GM23338 (cell line): Measurements from ENCODE around the gene ADAMTS20. TPM values are rescaled to one million over a fixed set of nuclear protein-coding genes. Genes with fewer than 3 reads are reported as not detected.

Source experiments
- ATAC-seq: fragments of 200-7000 bp; cut with Tn5 transposase; 3 replicates; pipeline ENCODE4 v1.9.1; 2020
- DNase-seq: peaks from one replicate; pipeline ENCODE4 v3.0.0-alpha.2; 2015; ENCODE audit warnings: low spot score
- H2AFZ ChIP-seq: fragments of 200-600 bp; sonication (generic); 2 replicates; pipeline ENCODE4 v1.8.0; 2016; ENCODE audit warnings: antibody characterized with exemption, mild to moderate bottlenecking, moderate library complexity
- H3F3A ChIP-seq: fragments of 200-600 bp; sonication (generic); replicated peaks from 2 replicates; pipeline ENCODE4 v1.8.0; 2017; ENCODE audit warnings: antibody characterized with exemption, mixed run types, low read depth
- H3K27ac ChIP-seq: fragments of 200-600 bp; sonication (generic); 2 replicates; pipeline ENCODE4 v1.6.1; 2016; ENCODE audit warnings: low read depth
- H3K27me3 ChIP-seq: fragments of 200-600 bp; sonication (generic); 2 replicates; pipeline ENCODE4 v1.8.0; 2016; ENCODE audit warnings: mild to moderate bottlenecking, mixed run types, moderate library complexity; ENCODE audit not compliant: insufficient read depth
- H3K36me3 ChIP-seq: fragments of 200-600 bp; sonication (generic); 2 replicates; pipeline ENCODE4 v1.8.0; 2016; ENCODE audit warnings: mild to moderate bottlenecking; ENCODE audit not compliant: insufficient read depth
- H3K4me1 ChIP-seq: fragments of 200-600 bp; sonication (generic); 2 replicates; pipeline ENCODE4 v1.8.0; 2016; ENCODE audit warnings: mild to moderate bottlenecking, moderate library complexity; ENCODE audit not compliant: insufficient read depth
- H3K4me2 ChIP-seq: fragments of 200-600 bp; sonication (generic); 2 replicates; pipeline ENCODE4 v1.7.1; 2017; ENCODE audit warnings: mixed run types
- H3K4me3 ChIP-seq: fragments of 200-600 bp; sonication (generic); 2 replicates; pipeline ENCODE4 v1.6.1; 2016; ENCODE audit warnings: mixed run types
- H3K79me2 ChIP-seq: fragments of 200-600 bp; sonication (generic); replicated peaks from 2 replicates; pipeline ENCODE4 v1.8.0; 2017; ENCODE audit warnings: mild to moderate bottlenecking; ENCODE audit not compliant: insufficient read depth
- H3K9me2 ChIP-seq: fragments of 200-600 bp; sonication (generic); 2 replicates; pipeline ENCODE4 v1.8.0; 2017; ENCODE audit not compliant: insufficient read depth
- H4K20me1 ChIP-seq: fragments of 200-600 bp; sonication (generic); replicated peaks from 2 replicates; pipeline ENCODE4 v1.8.0; 2017; ENCODE audit warnings: mild to moderate bottlenecking; ENCODE audit not compliant: insufficient read depth
- H3K27ac Mint-ChIP-seq: 2 replicates; pipeline ENCODE4 v1.8.0; 2020; ENCODE audit warnings: inconsistent platforms, mild to moderate bottlenecking, moderate library complexity, mixed read lengths
- H3K27me3 Mint-ChIP-seq: 3 replicates; pipeline ENCODE4 v1.8.0; 2022; ENCODE audit warnings: low read depth, mild to moderate bottlenecking, moderate library complexity, mixed read lengths, inconsistent platforms; ENCODE audit not compliant: insufficient read depth, poor library complexity
- H3K36me3 Mint-ChIP-seq: 3 replicates; pipeline ENCODE4 v1.8.0; 2021; ENCODE audit warnings: low read depth, mild to moderate bottlenecking, inconsistent platforms, moderate library complexity, mixed read lengths
- H3K4me1 Mint-ChIP-seq: 3 replicates; pipeline ENCODE4 v1.8.0; 2020; ENCODE audit warnings: mild to moderate bottlenecking, inconsistent platforms, mixed read lengths
- H3K4me3 Mint-ChIP-seq: 3 replicates; pipeline ENCODE4 v1.8.0; 2021; ENCODE audit warnings: moderate library complexity, mild to moderate bottlenecking, inconsistent platforms, mixed read lengths
- H3K9me3 Mint-ChIP-seq: 3 replicates; pipeline ENCODE4 v1.8.0; 2020; ENCODE audit warnings: moderate library complexity, mild to moderate bottlenecking, inconsistent platforms, mixed read lengths
- CREB1 ChIP-seq: fragments of 250-450 bp; sonication (Bioruptor Pico); IDR thresholded peaks from 2 replicates; pipeline ENCODE4 v1.5.0; 2020; ENCODE audit warnings: low read depth, mild to moderate bottlenecking, moderate library complexity
- EZH2 ChIP-seq: fragments of 200-600 bp; sonication (generic); IDR thresholded peaks from one replicate; pipeline ENCODE4 v1.8.0; 2017; ENCODE audit warnings: antibody characterized with exemption, mild to moderate bottlenecking, low read depth; ENCODE audit not compliant: unreplicated experiment
- EZH2phosphoT487 ChIP-seq: fragments of 200-600 bp; sonication (generic); IDR thresholded peaks from one replicate; pipeline ENCODE4 v1.8.1; 2018; ENCODE audit warnings: antibody characterized with exemption; ENCODE audit not compliant: unreplicated experiment
- JUNB ChIP-seq: IDR thresholded peaks from one replicate; pipeline ENCODE4 v1.6.1; 2016; ENCODE audit warnings: antibody characterized with exemption; ENCODE audit not compliant: unreplicated experiment
- NANOG ChIP-seq: IDR thresholded peaks from 2 replicates; pipeline ENCODE4 v1.6.1; 2016; ENCODE audit warnings: antibody characterized with exemption, borderline replicate concordance
- POLR2AphosphoS5 ChIP-seq: IDR thresholded peaks from 2 replicates; pipeline ENCODE4 v1.6.1; 2016; ENCODE audit warnings: antibody characterized with exemption, low read depth
- STAT1 ChIP-seq: IDR thresholded peaks from one replicate; pipeline ENCODE4 v1.6.1; 2016; ENCODE audit warnings: antibody characterized with exemption; ENCODE audit not compliant: unreplicated experiment
- ZNF114 ChIP-seq: fragments of 250-450 bp; sonication (Bioruptor Pico); IDR thresholded peaks from 2 replicates; pipeline ENCODE4 v1.5.0; 2020; ENCODE audit warnings: mild to moderate bottlenecking, moderate library complexity
- ZNF331 ChIP-seq: fragments of 250-450 bp; sonication (Bioruptor Pico); IDR thresholded peaks from 2 replicates; pipeline ENCODE4 v1.5.0; 2020; ENCODE audit warnings: low read depth, mild to moderate bottlenecking, moderate library complexity
- polyA plus RNA-seq: library from polyadenylated mRNA; unstranded; fragments of >200 nt; fragmentation: Nextera tagmentation; extraction: Ambion mirVana; gene quantifications from 2 replicates; pipeline ENCODE4 v1.2.1, GENCODE V29; 2016
- total RNA-seq: library from RNA; depleted of rRNA; stranded (reverse); fragments of >200 nt; shearing (Covaris generic); gene quantifications from 2 replicates; pipeline ENCODE4 v1.2.3, GENCODE V29; 2014
- TF ChIP-seq, protein P1 (sequence below): IDR thresholded peaks from one replicate; pipeline ENCODE4 v1.6.1; 2018; ENCODE audit warnings: antibody characterized with exemption; ENCODE audit not compliant: unreplicated experiment
- TF ChIP-seq, protein P2 (sequence below): IDR thresholded peaks from 2 replicates; pipeline ENCODE4 v1.6.1; 2016; ENCODE audit warnings: antibody characterized with exemption
- TF ChIP-seq, protein P3 (sequence below), 2 experiments: fragments of 200-600 bp in 1 of 2; sonication (generic) in 1 of 2; conservative IDR thresholded peaks; 2 replicates each; pipeline versions ENCODE4 v1.5.1 to v1.6.1; 2016 to 2017; ENCODE audit warnings: antibody characterized with exemption in 2 of 2, low read depth in 2 of 2, mild to moderate bottlenecking in 2 of 2, moderate library complexity in 1 of 2
- TF ChIP-seq, protein P4 (sequence below): fragments of 250-450 bp; sonication (Bioruptor Pico); IDR thresholded peaks from 2 replicates; pipeline ENCODE4 v1.5.0; 2020; ENCODE audit warnings: mild to moderate bottlenecking, moderate library complexity

Gene ADAMTS20
- total and polyA plus RNA-seq, 2 experiments from 2014 or later: 2.0 to 9.3 TPM

DNA sequence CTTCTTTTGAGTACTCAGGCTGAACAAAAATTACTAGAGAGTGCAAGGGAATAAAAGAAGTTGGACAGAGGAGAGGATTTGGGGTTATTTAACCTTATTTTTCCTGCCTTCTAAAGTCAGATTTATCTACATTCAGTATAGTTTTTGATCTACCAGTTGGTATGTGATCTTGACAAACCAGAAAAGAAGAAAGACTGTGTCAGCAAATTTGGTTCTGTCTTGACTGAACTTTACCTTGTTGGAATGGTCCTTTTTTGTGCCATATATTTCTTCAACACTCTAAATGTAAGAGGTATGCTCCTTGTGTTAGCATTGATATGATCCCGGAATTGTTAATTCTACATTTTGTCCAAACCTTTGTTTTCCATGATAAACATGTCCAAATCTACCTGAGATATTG is 47.7 kb upstream of the ADAMTS20 start:
- H3K79me2 ChIP-seq: no peaks in the 10 kb centered on the region

More for the DNA sequence above, 47.7 kb upstream of the ADAMTS20 start:
- H3K36me3 ChIP-seq: no peaks in the 10 kb centered on the region
- no peaks in the 10 kb centered on the region for H3K36me3 Mint-ChIP-seq
- H3K4me1 ChIP-seq: peaks cover 5% of the 10 kb centered on the region; the same call in 1 of the 2 replicates
- no peaks in the 10 kb centered on the region for H3K9me3 Mint-ChIP-seq
- no peak for ATAC-seq
- H4K20me1 ChIP-seq: no peaks in the 10 kb centered on the region
- DNase-seq: no peak
- TF ChIP-seq JUNB (no peak), EZH2phosphoT487 (no peak), STAT1 (no peak), EZH2 (no peak), ZNF331 (no peak), ZNF114 (CRISPR knock-in tag) (no peak), CREB1 (CRISPR knock-in tag) (no peak), NANOG (no peak), POLR2AphosphoS5 (no peak)
- TF ChIP-seq, protein P1, sequence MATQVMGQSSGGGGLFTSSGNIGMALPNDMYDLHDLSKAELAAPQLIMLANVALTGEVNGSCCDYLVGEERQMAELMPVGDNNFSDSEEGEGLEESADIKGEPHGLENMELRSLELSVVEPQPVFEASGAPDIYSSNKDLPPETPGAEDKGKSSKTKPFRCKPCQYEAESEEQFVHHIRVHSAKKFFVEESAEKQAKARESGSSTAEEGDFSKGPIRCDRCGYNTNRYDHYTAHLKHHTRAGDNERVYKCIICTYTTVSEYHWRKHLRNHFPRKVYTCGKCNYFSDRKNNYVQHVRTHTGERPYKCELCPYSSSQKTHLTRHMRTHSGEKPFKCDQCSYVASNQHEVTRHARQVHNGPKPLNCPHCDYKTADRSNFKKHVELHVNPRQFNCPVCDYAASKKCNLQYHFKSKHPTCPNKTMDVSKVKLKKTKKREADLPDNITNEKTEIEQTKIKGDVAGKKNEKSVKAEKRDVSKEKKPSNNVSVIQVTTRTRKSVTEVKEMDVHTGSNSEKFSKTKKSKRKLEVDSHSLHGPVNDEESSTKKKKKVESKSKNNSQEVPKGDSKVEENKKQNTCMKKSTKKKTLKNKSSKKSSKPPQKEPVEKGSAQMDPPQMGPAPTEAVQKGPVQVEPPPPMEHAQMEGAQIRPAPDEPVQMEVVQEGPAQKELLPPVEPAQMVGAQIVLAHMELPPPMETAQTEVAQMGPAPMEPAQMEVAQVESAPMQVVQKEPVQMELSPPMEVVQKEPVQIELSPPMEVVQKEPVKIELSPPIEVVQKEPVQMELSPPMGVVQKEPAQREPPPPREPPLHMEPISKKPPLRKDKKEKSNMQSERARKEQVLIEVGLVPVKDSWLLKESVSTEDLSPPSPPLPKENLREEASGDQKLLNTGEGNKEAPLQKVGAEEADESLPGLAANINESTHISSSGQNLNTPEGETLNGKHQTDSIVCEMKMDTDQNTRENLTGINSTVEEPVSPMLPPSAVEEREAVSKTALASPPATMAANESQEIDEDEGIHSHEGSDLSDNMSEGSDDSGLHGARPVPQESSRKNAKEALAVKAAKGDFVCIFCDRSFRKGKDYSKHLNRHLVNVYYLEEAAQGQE: no peak
- TF ChIP-seq, protein P2, sequence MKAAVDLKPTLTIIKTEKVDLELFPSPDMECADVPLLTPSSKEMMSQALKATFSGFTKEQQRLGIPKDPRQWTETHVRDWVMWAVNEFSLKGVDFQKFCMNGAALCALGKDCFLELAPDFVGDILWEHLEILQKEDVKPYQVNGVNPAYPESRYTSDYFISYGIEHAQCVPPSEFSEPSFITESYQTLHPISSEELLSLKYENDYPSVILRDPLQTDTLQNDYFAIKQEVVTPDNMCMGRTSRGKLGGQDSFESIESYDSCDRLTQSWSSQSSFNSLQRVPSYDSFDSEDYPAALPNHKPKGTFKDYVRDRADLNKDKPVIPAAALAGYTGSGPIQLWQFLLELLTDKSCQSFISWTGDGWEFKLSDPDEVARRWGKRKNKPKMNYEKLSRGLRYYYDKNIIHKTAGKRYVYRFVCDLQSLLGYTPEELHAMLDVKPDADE: no peak
- TF ChIP-seq, protein P3, sequence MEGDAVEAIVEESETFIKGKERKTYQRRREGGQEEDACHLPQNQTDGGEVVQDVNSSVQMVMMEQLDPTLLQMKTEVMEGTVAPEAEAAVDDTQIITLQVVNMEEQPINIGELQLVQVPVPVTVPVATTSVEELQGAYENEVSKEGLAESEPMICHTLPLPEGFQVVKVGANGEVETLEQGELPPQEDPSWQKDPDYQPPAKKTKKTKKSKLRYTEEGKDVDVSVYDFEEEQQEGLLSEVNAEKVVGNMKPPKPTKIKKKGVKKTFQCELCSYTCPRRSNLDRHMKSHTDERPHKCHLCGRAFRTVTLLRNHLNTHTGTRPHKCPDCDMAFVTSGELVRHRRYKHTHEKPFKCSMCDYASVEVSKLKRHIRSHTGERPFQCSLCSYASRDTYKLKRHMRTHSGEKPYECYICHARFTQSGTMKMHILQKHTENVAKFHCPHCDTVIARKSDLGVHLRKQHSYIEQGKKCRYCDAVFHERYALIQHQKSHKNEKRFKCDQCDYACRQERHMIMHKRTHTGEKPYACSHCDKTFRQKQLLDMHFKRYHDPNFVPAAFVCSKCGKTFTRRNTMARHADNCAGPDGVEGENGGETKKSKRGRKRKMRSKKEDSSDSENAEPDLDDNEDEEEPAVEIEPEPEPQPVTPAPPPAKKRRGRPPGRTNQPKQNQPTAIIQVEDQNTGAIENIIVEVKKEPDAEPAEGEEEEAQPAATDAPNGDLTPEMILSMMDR (conservative IDR thresholded peaks at IDR 0.05; ENCODE audit: low read depth in 2 of 2): no peak
- TF ChIP-seq, protein P4, sequence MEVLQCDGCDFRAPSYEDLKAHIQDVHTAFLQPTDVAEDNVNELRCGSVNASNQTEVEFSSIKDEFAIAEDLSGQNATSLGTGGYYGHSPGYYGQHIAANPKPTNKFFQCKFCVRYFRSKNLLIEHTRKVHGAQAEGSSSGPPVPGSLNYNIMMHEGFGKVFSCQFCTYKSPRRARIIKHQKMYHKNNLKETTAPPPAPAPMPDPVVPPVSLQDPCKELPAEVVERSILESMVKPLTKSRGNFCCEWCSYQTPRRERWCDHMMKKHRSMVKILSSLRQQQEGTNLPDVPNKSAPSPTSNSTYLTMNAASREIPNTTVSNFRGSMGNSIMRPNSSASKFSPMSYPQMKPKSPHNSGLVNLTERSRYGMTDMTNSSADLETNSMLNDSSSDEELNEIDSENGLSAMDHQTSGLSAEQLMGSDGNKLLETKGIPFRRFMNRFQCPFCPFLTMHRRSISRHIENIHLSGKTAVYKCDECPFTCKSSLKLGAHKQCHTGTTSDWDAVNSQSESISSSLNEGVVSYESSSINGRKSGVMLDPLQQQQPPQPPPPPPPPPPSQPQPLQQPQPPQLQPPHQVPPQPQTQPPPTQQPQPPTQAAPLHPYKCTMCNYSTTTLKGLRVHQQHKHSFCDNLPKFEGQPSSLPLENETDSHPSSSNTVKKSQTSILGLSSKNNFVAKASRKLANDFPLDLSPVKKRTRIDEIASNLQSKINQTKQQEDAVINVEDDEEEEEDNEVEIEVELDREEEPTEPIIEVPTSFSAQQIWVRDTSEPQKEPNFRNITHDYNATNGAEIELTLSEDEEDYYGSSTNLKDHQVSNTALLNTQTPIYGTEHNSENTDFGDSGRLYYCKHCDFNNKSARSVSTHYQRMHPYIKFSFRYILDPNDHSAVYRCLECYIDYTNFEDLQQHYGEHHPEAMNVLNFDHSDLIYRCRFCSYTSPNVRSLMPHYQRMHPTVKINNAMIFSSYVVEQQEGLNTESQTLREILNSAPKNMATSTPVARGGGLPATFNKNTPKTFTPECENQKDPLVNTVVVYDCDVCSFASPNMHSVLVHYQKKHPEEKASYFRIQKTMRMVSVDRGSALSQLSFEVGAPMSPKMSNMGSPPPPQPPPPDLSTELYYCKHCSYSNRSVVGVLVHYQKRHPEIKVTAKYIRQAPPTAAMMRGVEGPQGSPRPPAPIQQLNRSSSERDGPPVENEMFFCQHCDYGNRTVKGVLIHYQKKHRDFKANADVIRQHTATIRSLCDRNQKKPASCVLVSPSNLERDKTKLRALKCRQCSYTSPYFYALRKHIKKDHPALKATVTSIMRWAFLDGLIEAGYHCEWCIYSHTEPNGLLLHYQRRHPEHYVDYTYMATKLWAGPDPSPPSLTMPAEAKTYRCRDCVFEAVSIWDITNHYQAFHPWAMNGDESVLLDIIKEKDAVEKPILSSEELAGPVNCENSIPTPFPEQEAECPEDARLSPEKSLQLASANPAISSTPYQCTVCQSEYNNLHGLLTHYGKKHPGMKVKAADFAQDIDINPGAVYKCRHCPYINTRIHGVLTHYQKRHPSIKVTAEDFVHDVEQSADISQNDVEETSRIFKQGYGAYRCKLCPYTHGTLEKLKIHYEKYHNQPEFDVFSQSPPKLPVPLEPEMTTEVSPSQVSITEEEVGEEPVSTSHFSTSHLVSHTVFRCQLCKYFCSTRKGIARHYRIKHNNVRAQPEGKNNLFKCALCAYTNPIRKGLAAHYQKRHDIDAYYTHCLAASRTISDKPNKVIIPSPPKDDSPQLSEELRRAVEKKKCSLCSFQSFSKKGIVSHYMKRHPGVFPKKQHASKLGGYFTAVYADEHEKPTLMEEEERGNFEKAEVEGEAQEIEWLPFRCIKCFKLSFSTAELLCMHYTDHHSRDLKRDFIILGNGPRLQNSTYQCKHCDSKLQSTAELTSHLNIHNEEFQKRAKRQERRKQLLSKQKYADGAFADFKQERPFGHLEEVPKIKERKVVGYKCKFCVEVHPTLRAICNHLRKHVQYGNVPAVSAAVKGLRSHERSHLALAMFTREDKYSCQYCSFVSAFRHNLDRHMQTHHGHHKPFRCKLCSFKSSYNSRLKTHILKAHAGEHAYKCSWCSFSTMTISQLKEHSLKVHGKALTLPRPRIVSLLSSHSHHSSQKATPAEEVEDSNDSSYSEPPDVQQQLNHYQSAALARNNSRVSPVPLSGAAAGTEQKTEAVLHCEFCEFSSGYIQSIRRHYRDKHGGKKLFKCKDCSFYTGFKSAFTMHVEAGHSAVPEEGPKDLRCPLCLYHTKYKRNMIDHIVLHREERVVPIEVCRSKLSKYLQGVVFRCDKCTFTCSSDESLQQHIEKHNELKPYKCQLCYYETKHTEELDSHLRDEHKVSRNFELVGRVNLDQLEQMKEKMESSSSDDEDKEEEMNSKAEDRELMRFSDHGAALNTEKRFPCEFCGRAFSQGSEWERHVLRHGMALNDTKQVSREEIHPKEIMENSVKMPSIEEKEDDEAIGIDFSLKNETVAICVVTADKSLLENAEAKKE: no peak
- no peaks in the 10 kb centered on the region for H3K27me3 ChIP-seq
- H3F3A ChIP-seq: no peaks in the 10 kb centered on the region
- no peak overlapping the region for H2AFZ ChIP-seq
- H3K27me3 Mint-ChIP-seq: no peaks in the 10 kb centered on the region
- H3K4me3 Mint-ChIP-seq: no peak overlapping the region
- no peaks in the 10 kb centered on the region for H3K9me2 ChIP-seq
- H3K4me2 ChIP-seq: no peak overlapping the region
- H3K4me1 Mint-ChIP-seq: peaks cover 8% of the 10 kb centered on the region; the same call in 2 of the 3 replicates
- no peak overlapping the region for H3K27ac Mint-ChIP-seq
- H3K27ac ChIP-seq: no peak overlapping the region
- H3K4me3 ChIP-seq: no peak overlapping the region
